Retinal pigment epithelial cell (primary cell): ENCODE results near the gene CCNY.

Experiments
- DNase-seq: peaks from one replicate; pipeline ENCODE4 v3.0.0-alpha.2; 2010; ENCODE audit warnings: low read depth
- H3K4me3 ChIP-seq: 2 replicates; pipeline ENCODE4 v1.5.1; 2011; ENCODE audit warnings: mild to moderate bottlenecking, low read length, control low read depth, moderate library complexity
- CTCF ChIP-seq: conservative IDR thresholded peaks from 2 replicates; pipeline ENCODE4 v1.5.1; 2011; ENCODE audit warnings: low read depth, low read length, control low read depth, inconsistent platforms

CCNY gene

GRCh38 chr10:35336084-35336831, at the start of gene CCNY:
CCNY (plus strand) TSS chr10:35336509; CDS start chr10:35337054, 545 bp downstream.
- peak within 1 kb of the TSS; percentile 80 for H3K4me3 ChIP-seq
- no peak for TF ChIP-seq CTCF
- no peak for DNase-seq

GRCh38 chr10:35289198-35289597, 47.1 kb upstream of the CCNY start:
- no peak for TF ChIP-seq CTCF
- DNase-seq, result no peak
- H3K4me3 ChIP-seq, result no peak overlapping the region

- DNase-seq, result no peak
Measured at GRCh38 chr10:35294506-35294905, 41.8 kb upstream of the CCNY start.

GRCh38 chr10:35299016-35299415, 37.3 kb upstream of the CCNY start:
- TF ChIP-seq CTCF, result no peak
- no peak for DNase-seq
- no peak overlapping the region for H3K4me3 ChIP-seq

More at GRCh38 chr10:35294506-35294905, 41.8 kb upstream of the CCNY start:
- H3K4me3 ChIP-seq, result no peak overlapping the region
- TF ChIP-seq CTCF, result no peak

- no peak for DNase-seq
- no peak overlapping the region for H3K4me3 ChIP-seq
- no peak for TF ChIP-seq CTCF
Measured at GRCh38 chr10:35300063-35300699, 36.1 kb upstream of the CCNY start.

GRCh38 chr10:35304649-35305048, 31.7 kb upstream of the CCNY start:
- no peak for DNase-seq
- H3K4me3 ChIP-seq, result no peak overlapping the region
- TF ChIP-seq CTCF, result no peak

- no peak overlapping the region for H3K4me3 ChIP-seq
- peak; percentile 44 for DNase-seq
- no peak for TF ChIP-seq CTCF
Measured at GRCh38 chr10:35306852-35307251, 29.5 kb upstream of the CCNY start.
